ENCODE results near the gene LIPC.

DNA sequence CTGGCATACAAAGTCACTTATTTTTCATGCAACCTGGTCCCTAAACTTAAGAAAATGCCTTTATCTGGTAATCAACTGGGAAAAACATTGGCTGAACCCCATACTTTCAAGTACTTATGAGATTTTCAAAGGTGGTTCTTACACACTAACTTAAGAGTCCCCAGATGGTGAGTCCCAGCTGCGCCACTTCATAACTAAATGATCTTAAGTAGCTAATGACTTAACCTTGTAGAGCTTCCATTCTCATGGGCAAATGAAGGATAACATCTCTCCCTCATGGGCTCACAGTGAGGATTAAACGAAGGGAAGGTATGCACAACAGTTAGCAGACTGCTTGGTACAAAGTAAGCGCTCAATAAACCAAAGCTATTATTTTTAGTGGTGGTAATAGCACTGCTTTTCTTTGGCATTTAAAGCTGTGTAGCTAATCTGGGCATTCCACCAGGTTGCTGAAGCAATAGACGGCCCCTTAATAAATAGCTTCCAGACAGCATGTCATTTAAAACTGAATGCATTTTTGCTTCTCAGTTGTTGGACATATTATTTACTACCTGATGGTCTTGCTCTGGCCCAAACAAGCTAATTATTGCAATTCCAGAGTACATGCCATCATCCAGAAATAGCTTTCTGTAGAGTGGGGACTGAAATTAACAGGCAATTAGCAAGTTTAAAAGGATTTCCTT, 55.4 kb downstream of the LIPC start:
- TF ChIP-seq, protein P1, sequence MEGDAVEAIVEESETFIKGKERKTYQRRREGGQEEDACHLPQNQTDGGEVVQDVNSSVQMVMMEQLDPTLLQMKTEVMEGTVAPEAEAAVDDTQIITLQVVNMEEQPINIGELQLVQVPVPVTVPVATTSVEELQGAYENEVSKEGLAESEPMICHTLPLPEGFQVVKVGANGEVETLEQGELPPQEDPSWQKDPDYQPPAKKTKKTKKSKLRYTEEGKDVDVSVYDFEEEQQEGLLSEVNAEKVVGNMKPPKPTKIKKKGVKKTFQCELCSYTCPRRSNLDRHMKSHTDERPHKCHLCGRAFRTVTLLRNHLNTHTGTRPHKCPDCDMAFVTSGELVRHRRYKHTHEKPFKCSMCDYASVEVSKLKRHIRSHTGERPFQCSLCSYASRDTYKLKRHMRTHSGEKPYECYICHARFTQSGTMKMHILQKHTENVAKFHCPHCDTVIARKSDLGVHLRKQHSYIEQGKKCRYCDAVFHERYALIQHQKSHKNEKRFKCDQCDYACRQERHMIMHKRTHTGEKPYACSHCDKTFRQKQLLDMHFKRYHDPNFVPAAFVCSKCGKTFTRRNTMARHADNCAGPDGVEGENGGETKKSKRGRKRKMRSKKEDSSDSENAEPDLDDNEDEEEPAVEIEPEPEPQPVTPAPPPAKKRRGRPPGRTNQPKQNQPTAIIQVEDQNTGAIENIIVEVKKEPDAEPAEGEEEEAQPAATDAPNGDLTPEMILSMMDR (IDR thresholded peaks at IDR 0.05): no peak
- no peak for TF ChIP-seq POLR2A (IDR thresholded peaks at IDR 0.05)
